Measurements from ENCODE around the gene PRKG1.

DNA sequence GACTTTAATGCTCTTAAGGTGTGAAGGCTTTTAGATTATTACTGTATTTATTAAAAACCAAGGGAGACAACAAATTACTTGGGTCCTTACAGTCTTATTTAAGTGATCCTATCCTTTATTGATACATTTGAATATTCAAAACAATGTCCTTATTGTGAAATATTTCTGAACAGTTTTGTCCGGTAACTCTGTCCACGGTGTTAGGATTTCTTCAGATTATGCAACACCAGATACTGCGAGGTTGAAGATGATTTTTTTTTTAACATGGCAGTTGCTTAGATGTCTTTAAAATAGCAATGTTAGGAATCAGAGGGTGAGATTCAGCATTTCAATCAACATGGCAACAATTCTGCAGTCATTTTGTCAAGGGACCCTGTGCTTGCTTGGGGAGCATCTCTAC lies 448.6 kb downstream of the PRKG1 start:
- TF ChIP-seq POLR2A (IDR thresholded peaks at IDR 0.05; ENCODE audit: low read depth, low read length) (no peak), TAF1 (IDR thresholded peaks at IDR 0.05; ENCODE audit: low read depth, low read length) (no peak), POLR2AphosphoS5 (IDR thresholded peaks at IDR 0.05; ENCODE audit: low read depth, low read length) (no peak), SPI1 (IDR thresholded peaks at IDR 0.05; ENCODE audit: low read depth, low read length) (no peak)

Measured in GM12891 (cell line).